HL-60 (cell line): ENCODE measurements around the gene NDNF.

Experiments
- DNase-seq, 2 experiments: peaks; one replicate each; pipeline ENCODE4 v3.0.0-alpha.2; 2010 to 2020; ENCODE audit warnings: low read depth in 1 of 2, low spot score in 1 of 2
- H3K27ac ChIP-seq: fragments of 250-450 bp; sonication (Bioruptor Pico); replicated peaks from 2 replicates; pipeline ENCODE4 v1.5.1; 2020; ENCODE audit warnings: mild to moderate bottlenecking, moderate library complexity
- H3K27me3 ChIP-seq: fragments of 250-450 bp; sonication (Bioruptor Pico); 2 replicates; pipeline ENCODE4 v1.5.1; 2021; ENCODE audit warnings: mild to moderate bottlenecking, moderate library complexity; ENCODE audit not compliant: insufficient read depth, poor library complexity, severe bottlenecking
- H3K4me3 ChIP-seq: replicated peaks from 2 replicates; pipeline ENCODE4 v1.5.1; 2011; ENCODE audit warnings: mild to moderate bottlenecking, control low read depth, low read length; ENCODE audit not compliant: insufficient read depth
- CTCF ChIP-seq: IDR thresholded peaks from one replicate; pipeline ENCODE4 v1.5.1; 2011; ENCODE audit warnings: low read length, control low read depth, inconsistent platforms; ENCODE audit not compliant: insufficient read depth
- GABPA ChIP-seq: IDR thresholded peaks from 2 replicates; pipeline ENCODE4 v1.6.1; 2012; ENCODE audit warnings: low read depth
- POLR2AphosphoS5 ChIP-seq: IDR thresholded peaks from 2 replicates; pipeline ENCODE4 v1.6.1; 2012; ENCODE audit warnings: low read depth
- REST ChIP-seq: IDR thresholded peaks from 2 replicates; pipeline ENCODE4 v1.6.1; 2012; ENCODE audit warnings: low read depth; ENCODE audit not compliant: insufficient replicate concordance
- SPI1 ChIP-seq: IDR thresholded peaks from 2 replicates; pipeline ENCODE4 v1.6.1; 2012; ENCODE audit warnings: low read depth, mild to moderate bottlenecking, borderline replicate concordance

The NDNF gene

GRCh38 chr4:121062521-121062920 is 9.8 kb downstream of the NDNF start:
- DNase-seq: peak; percentile 59 to 82
- TF ChIP-seq SPI1 (peak; percentile 3; the same call in 1 of the 2 replicates), POLR2AphosphoS5 (no peak; the same call in 1 of the 2 replicates), CTCF (no peak)

GRCh38 chr4:121061861-121062260 is 10.5 kb downstream of the NDNF start:
- H3K27me3 ChIP-seq: no peaks in the 10 kb centered on the region
- DNase-seq: no peak
- H3K4me3 ChIP-seq: no peak overlapping the region
- TF ChIP-seq CTCF (no peak), SPI1 (no peak), POLR2AphosphoS5 (no peak), REST (no peak), GABPA (no peak)
- no peak overlapping the region for H3K27ac ChIP-seq

More at GRCh38 chr4:121062521-121062920, 9.8 kb downstream of the NDNF start:
- Histone ChIP-seq H3K27me3 (no peaks in the 10 kb centered on the region), H3K4me3 (no peak overlapping the region), H3K27ac (no peak overlapping the region)

DNA sequence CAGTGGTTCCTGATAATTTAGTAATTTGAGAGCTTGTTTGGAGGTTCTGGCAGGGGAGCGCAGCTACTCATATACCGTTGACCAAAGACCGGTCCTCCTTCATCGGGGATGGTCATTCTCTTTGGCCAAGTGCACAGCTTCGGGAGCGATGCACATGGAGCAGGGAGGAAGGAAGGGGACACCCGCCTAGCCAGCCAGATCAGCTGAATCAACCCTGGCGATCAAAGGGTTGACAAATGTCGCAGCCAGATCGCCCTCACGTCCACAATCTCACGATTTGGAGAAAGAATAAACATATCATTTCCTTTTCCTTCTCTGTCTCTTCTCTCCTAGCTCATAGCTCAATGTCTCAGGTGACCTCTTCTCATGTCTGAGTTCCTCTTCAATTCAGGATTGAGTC is 11.1 kb downstream of the NDNF start:
- H3K27ac ChIP-seq: no peak overlapping the region
- TF ChIP-seq CTCF (no peak), GABPA (no peak), POLR2AphosphoS5 (no peak), REST (no peak), SPI1 (no peak)
- no peaks in the 10 kb centered on the region for H3K27me3 ChIP-seq
- no peak overlapping the region for H3K4me3 ChIP-seq
- DNase-seq: no peak

DNA sequence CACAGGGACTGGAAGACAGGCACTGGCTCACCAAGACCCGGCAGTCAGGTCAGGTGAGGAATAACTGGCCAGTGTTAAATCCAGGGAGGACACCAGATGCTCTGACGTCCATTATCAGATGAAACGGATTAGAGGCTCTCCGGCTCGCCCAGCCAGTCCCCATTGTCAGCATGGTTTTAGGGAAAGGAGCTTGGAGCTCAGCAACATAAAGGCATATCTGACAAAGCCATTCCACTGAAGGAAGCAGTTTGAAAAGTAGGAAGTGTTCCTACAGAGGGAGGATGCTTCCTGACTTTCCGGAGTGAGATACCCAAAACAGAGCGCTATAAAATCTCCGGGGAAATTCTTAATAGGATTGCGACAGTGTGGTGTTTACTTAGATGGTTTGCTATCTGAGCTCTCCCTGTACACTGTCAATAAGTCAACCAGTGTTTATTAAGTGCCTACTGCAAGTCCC is 14.8 kb downstream of the NDNF start:
- H3K27ac ChIP-seq: no peak overlapping the region
- DNase-seq: no peak

More for the DNA sequence above, 14.8 kb downstream of the NDNF start:
- no peak for TF ChIP-seq GABPA
- no peak for TF ChIP-seq POLR2AphosphoS5
- no peak for TF ChIP-seq CTCF
- TF ChIP-seq SPI1: no peak
- no peak for TF ChIP-seq REST
- no peaks in the 10 kb centered on the region for H3K27me3 ChIP-seq
- H3K4me3 ChIP-seq: no peak overlapping the region
